Left lung (tissue), 10 donors: ENCODE data around the gene CLDN3. TPM values are rescaled to one million over a fixed set of nuclear protein-coding genes. Genes with fewer than 3 reads are reported as not detected.

ENCODE experiments used
- ATAC-seq: fragments of 200-7000 bp; cut with Tn5 transposase; one replicate; pipeline ENCODE4 v1.9.1; 2020; ENCODE audit warnings: moderate library complexity
- DNase-seq, 4 donors: peaks; one replicate each; pipeline ENCODE4 v3.0.0-alpha.2; 2013 to 2020
- H3K27ac ChIP-seq, 2 donors: fragments of 200-600 bp; sonication (generic) in 1 of 2; one replicate each; pipeline versions ENCODE4 v1.5.0 to v1.8.0; 2020 to 2021
- H3K27me3 ChIP-seq, 2 donors: fragments of 200-600 bp; sonication (generic) in 1 of 2; one replicate each; pipeline versions ENCODE4 v1.5.0 to v1.8.0; 2020 to 2021
- H3K36me3 ChIP-seq, 2 donors: fragments of 200-600 bp; sonication (generic) in 1 of 2; one replicate each; pipeline versions ENCODE4 v1.5.0 to v1.8.0; 2020 to 2021
- H3K4me1 ChIP-seq, 2 donors: fragments of 200-600 bp; one replicate each; pipeline ENCODE4 v1.8.0; 2021
- H3K4me3 ChIP-seq, 2 donors: fragments of 200-600 bp; sonication (generic) in 1 of 2; one replicate each; pipeline versions ENCODE4 v1.5.0 to v1.8.0; 2020 to 2021; ENCODE audit warnings: mild to moderate bottlenecking in 1 of 2
- H3K9me3 ChIP-seq, 2 donors: fragments of 200-600 bp; sonication (generic) in 1 of 2; one replicate each; pipeline versions ENCODE4 v1.5.0 to v1.8.0; 2020 to 2021
- CTCF ChIP-seq, 2 donors: fragments of 200-600 bp; sonication (generic) in 1 of 2; IDR thresholded peaks; one replicate each; pipeline versions ENCODE4 v1.5.0 to v1.8.0; 2021; ENCODE audit warnings: antibody characterized with exemption in 2 of 2
- intact Hi-C, 2 donors: fragments of 100-400 bp; cut with DNase I; formaldehyde crosslinking; loops; one replicate each; pipeline versions ENCODE4 v1.11.2 to v1.14.2; 2022
- polyA plus RNA-seq, 6 donors: library from polyadenylated mRNA; unstranded; fragments of 120-200 nt; gene quantifications; one replicate each; pipeline ENCODE4 v1.2.1, GENCODE V29; 2013; ENCODE audit not compliant: insufficient read length in 6 of 6
- total RNA-seq, 2 donors: library from RNA; stranded (reverse); fragmentation: NEBNext Ultra II Directional; extraction: Animal tissue kit (Norgen Biotek cat#: 25700); gene quantifications; one replicate each; pipeline ENCODE4 v1.2.1, GENCODE V29; 2021
- donor health status: DM: no; HTN: yes; CAD: no.
- donor health status: DM: no; HTN: no; CAD: no.

CLDN3 gene
- total and polyA plus RNA-seq, 8 donors: 10.1 to 35.9 (median 20.2) TPM

- Histone ChIP-seq H3K4me1 (peaks cover 12 to 46% of the 10 kb centered on the region in 2 donors), H3K27me3 (no peaks in the 10 kb centered on the region), H3K36me3 (peaks cover 0 to 18% of the 10 kb centered on the region in 2 donors), H3K9me3 (no peaks in the 10 kb centered on the region), H3K27ac (peak overlapping the region; percentile 78 to 81), H3K4me3 (no peak overlapping the region)
- intact Hi-C loops: no loop called here
- peak in 1 of 4 donors; percentile 46 for DNase-seq
- TF ChIP-seq CTCF (IDR thresholded peaks at IDR 0.05): no peak
- ATAC-seq: no peak
These were observed 34.6 kb downstream of the CLDN3 start for GRCh38 chr7:73735528-73735905.

- Histone ChIP-seq H3K9me3 (no peaks in the 10 kb centered on the region), H3K4me1 (peaks cover 12 to 46% of the 10 kb centered on the region in 2 donors), H3K4me3 (no peak overlapping the region), H3K27ac (peak overlapping the region; percentile 78 to 81), H3K36me3 (peaks cover 0 to 18% of the 10 kb centered on the region in 2 donors), H3K27me3 (no peaks in the 10 kb centered on the region)
- ATAC-seq (peak; percentile 82), DNase-seq (peak in 2 of 4 donors; percentile 92 to 94)
- TF ChIP-seq CTCF (IDR thresholded peaks at IDR 0.05): peak; percentile 70 to 98
- intact Hi-C loops: no loop called here
These were observed 35.2 kb downstream of the CLDN3 start for GRCh38 chr7:73734619-73735527.

- peaks cover 0 to 15% of the 10 kb centered on the region in 2 donors for H3K36me3 ChIP-seq
- H3K27me3 ChIP-seq: peaks cover 0 to 10% of the 10 kb centered on the region in 2 donors
- ATAC-seq (no peak), DNase-seq (no peak)
- TF ChIP-seq CTCF (IDR thresholded peaks at IDR 0.05): no peak
- no peak overlapping the region for H3K4me3 ChIP-seq
- intact Hi-C loops: no loop called here
- H3K9me3 ChIP-seq: no peaks in the 10 kb centered on the region
- H3K4me1 ChIP-seq: peaks cover 0 to 33% of the 10 kb centered on the region in 2 donors
- no peak overlapping the region for H3K27ac ChIP-seq
These were observed 37.7 kb downstream of the CLDN3 start for GRCh38 chr7:73732397-73732796.

- intact Hi-C loops: no loop called here
- Histone ChIP-seq H3K27me3 (peaks cover 0 to 26% of the 10 kb centered on the region in 2 donors), H3K4me1 (peaks cover 0 to 20% of the 10 kb centered on the region in 2 donors), H3K27ac (no peak overlapping the region), H3K4me3 (no peak overlapping the region), H3K9me3 (no peaks in the 10 kb centered on the region), H3K36me3 (peaks cover 0 to 1% of the 10 kb centered on the region in 2 donors)
- ATAC-seq (no peak), DNase-seq (no peak)
- TF ChIP-seq CTCF (IDR thresholded peaks at IDR 0.05): no peak
These were observed 39.6 kb downstream of the CLDN3 start for GRCh38 chr7:73730485-73730884.

GRCh38 chr7:73728551-73728950, 41.5 kb downstream of the CLDN3 start:
- ATAC-seq (no peak), DNase-seq (no peak)
- Histone ChIP-seq H3K36me3 (no peaks in the 10 kb centered on the region), H3K9me3 (no peaks in the 10 kb centered on the region), H3K27ac (no peak overlapping the region), H3K27me3 (peaks cover 0 to 40% of the 10 kb centered on the region in 2 donors), H3K4me3 (no peak overlapping the region), H3K4me1 (peaks cover 0 to 8% of the 10 kb centered on the region in 2 donors)
- intact Hi-C loops: loop anchor here (5.0 to 10.0 kb wide), 2 partner anchors 114 to 121 kb away; no protein-coding TSS in a partner anchor
- no peak for TF ChIP-seq CTCF (IDR thresholded peaks at IDR 0.05)
